Gastrocnemius medialis (tissue), 4 donors: Measurements from ENCODE around the gene BHMT2. TPM values are rescaled to one million over a fixed set of nuclear protein-coding genes. Genes with fewer than 3 reads are reported as not detected.

Experiments used
- ATAC-seq, 2 donors: fragments of 150-250 bp; one replicate each; pipeline ENCODE4 v1.9.1; 2016
- DNase-seq, 2 donors: peaks; one replicate each; pipeline ENCODE4 v3.0.0-alpha.2; 2019
- H3K27ac ChIP-seq, 4 donors: fragments of 200-600 bp; sonication (generic); 1 replicate in 1 of 4; 2 replicates in 3 of 4; pipeline ENCODE4 v1.5.1; 2016 to 2018; ENCODE audit warnings: mild to moderate bottlenecking in 2 of 4, moderate library complexity in 1 of 4
- H3K27me3 ChIP-seq, 3 donors: fragments of 200-600 bp; sonication (generic) in 2 of 3; 1 replicate in 1 of 3; 2 replicates in 2 of 3; pipeline versions ENCODE4 v1.5.1 to v1.6.0; 2016 to 2019; ENCODE audit warnings: mild to moderate bottlenecking in 1 of 3, moderate library complexity in 1 of 3
- H3K36me3 ChIP-seq, 2 donors: fragments of 200-600 bp; sonication (generic) in 1 of 2; one replicate each; pipeline ENCODE4 v1.5.1; 2017 to 2018
- H3K4me1 ChIP-seq, 2 donors: fragments of 200-600 bp; sonication (generic) in 1 of 2; one replicate each; pipeline ENCODE4 v1.5.1; 2016 to 2017; ENCODE audit warnings: mild to moderate bottlenecking in 2 of 2
- H3K4me3 ChIP-seq, 4 donors: fragments of 200-600 bp; sonication (generic) in 3 of 4; 1 replicate in 1 of 4; 2 replicates in 3 of 4; pipeline ENCODE4 v1.5.1; 2016 to 2019; ENCODE audit warnings: mild to moderate bottlenecking in 2 of 4
- H3K9me3 ChIP-seq, 3 donors: fragments of 200-600 bp; sonication (generic) in 2 of 3; 1 replicate in 1 of 3; 2 replicates in 2 of 3; pipeline ENCODE4 v1.5.1; 2016 to 2019
- CTCF ChIP-seq, 5 experiments: fragments of 450-650 bp in 3 of 5; fragments of 200-600 bp in 2 of 5; sonication (generic) in 2 of 5; IDR thresholded peaks in 4 of 5; conservative IDR thresholded peaks in 1 of 5; 1 replicate in 4 of 5; 2 replicates in 1 of 5; pipeline ENCODE4 v1.5.1; 2016 to 2019; ENCODE audit warnings: antibody characterized with exemption in 5 of 5, mild to moderate bottlenecking in 3 of 5, moderate library complexity in 3 of 5
- POLR2A ChIP-seq, 2 donors: fragments of 450-650 bp; IDR thresholded peaks; one replicate each; pipeline ENCODE4 v1.6.1; 2017; ENCODE audit warnings: antibody characterized with exemption in 2 of 2, mild to moderate bottlenecking in 2 of 2, moderate library complexity in 2 of 2
- in situ Hi-C, 4 donors: fragments of 200-750 bp; cut with MboI; loops; one replicate each; pipeline versions ENCODE4 v1.15.0 to v1.8.0; 2017; ENCODE audit warnings: low sequenced_read_pairs in 4 of 4
- intact Hi-C: fragments of 100-400 bp; cut with DNase I; formaldehyde crosslinking; loops from one replicate; pipeline ENCODE4 v1.15.1; 2023; ENCODE audit warnings: low total_unique reads
- total RNA-seq, 4 donors: library from RNA; depleted of rRNA; stranded (reverse); fragments of >200 nt; gene quantifications; one replicate each; pipeline versions ENCODE4 v1.1.0 to v1.2.3, GENCODE V29; 2016

The BHMT2 gene, protein sequence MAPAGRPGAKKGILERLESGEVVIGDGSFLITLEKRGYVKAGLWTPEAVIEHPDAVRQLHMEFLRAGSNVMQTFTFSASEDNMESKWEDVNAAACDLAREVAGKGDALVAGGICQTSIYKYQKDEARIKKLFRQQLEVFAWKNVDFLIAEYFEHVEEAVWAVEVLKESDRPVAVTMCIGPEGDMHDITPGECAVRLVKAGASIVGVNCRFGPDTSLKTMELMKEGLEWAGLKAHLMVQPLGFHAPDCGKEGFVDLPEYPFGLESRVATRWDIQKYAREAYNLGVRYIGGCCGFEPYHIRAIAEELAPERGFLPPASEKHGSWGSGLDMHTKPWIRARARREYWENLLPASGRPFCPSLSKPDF
- 1 to 10 TPM; 3.3 to 7.1 (median 5.0) TPM for total RNA-seq

GRCh38 chr5:79069488-79070349 is at the start of gene BHMT2, which contains the start of gene DMGDH:
TSS of gene BHMT2 (plus strand) at chr5:79069767. CDS start at chr5:79069783, 16 bp downstream.
TSS of gene DMGDH (minus strand) at chr5:79069674. CDS start at chr5:79069620, 54 bp downstream.
- H3K36me3 ChIP-seq = no peaks in the 10 kb centered on the region
- DNase-seq (no peak), ATAC-seq (peak; percentile 40 to 53)
- H3K4me3 ChIP-seq = peak within 1 kb of the TSS; percentile 31 to 54 (median 40)
- H3K9me3 ChIP-seq = no peaks in the 10 kb centered on the region
- H3K4me1 ChIP-seq = no peaks in the 10 kb centered on the region
- TF ChIP-seq POLR2A (IDR thresholded peaks at IDR 0.05) (no peak), CTCF (IDR thresholded peaks at IDR 0.05 in 4 of 5, conservative IDR thresholded peaks at IDR 0.05 in 1 of 5) (no peak)
- intact Hi-C loops (no loop called here), in situ Hi-C loops (no loop called here)
- peaks cover 0 to 15% (median 0%) of the 10 kb centered on the region in 3 donors for H3K27me3 ChIP-seq
- H3K27ac ChIP-seq = peak within 1 kb of the TSS; percentile 24 to 62 (median 36)

- no peaks in the 10 kb centered on the region for H3K9me3 ChIP-seq
- H3K4me3 ChIP-seq = peak overlapping the region in 2 of 4 donors; percentile 6 to 7
- DNase-seq = peak; percentile 30 to 33
- in situ Hi-C loops = loop anchor here (10.0 to 25.0 kb wide), 2 partner anchors 114 to 441 kb away; no protein-coding TSS in a partner anchor
- no peak overlapping the region for H3K27ac ChIP-seq
- peak; percentile 72 to 85 for ATAC-seq
- intact Hi-C loops = no loop called here
- H3K4me1 ChIP-seq = peaks cover 0 to 3% of the 10 kb centered on the region in 2 donors
- no peak for TF ChIP-seq POLR2A (IDR thresholded peaks at IDR 0.05)
- TF ChIP-seq CTCF (IDR thresholded peaks at IDR 0.05 in 4 of 5, conservative IDR thresholded peaks at IDR 0.05 in 1 of 5) = peak in 4 of 5 experiments; percentile 57 to 79 (median 65)
- no peaks in the 10 kb centered on the region for H3K27me3 ChIP-seq
- H3K36me3 ChIP-seq = no peaks in the 10 kb centered on the region
Observed at GRCh38 chr5:79020861-79021561, 48.6 kb upstream of the BHMT2 start.

- intact Hi-C loops = no loop called here
- in situ Hi-C loops = loop anchor here (10.0 to 25.0 kb wide), 2 partner anchors 113 to 441 kb away; no protein-coding TSS in a partner anchor
Observed at GRCh38 chr5:79021753-79022152, 47.8 kb upstream of the BHMT2 start.

More at GRCh38 chr5:79021753-79022152, 47.8 kb upstream of the BHMT2 start:
- H3K27me3 ChIP-seq = no peaks in the 10 kb centered on the region
- DNase-seq = no peak
- TF ChIP-seq CTCF (IDR thresholded peaks at IDR 0.05 in 4 of 5, conservative IDR thresholded peaks at IDR 0.05 in 1 of 5) (no peak), POLR2A (IDR thresholded peaks at IDR 0.05) (no peak)
- H3K27ac ChIP-seq = no peak overlapping the region
- no peak for ATAC-seq
- H3K4me3 ChIP-seq = no peak overlapping the region
- H3K36me3 ChIP-seq = no peaks in the 10 kb centered on the region
- H3K9me3 ChIP-seq = no peaks in the 10 kb centered on the region
- H3K4me1 ChIP-seq = peaks cover 0 to 3% of the 10 kb centered on the region in 2 donors
